Activated CD4-positive, CD25-positive, alpha-beta regulatory T cell (primary cell): ENCODE measurements around the gene B3GNT4.
"Not testable (repeated sequence)": the region's sequence is repeated elsewhere in the genome, so short reads cannot be mapped to it uniquely, and the experiment has no call there.

ENCODE experiments used
- DNase-seq, 4 experiments: peaks; one replicate each; lab custom pipeline; 2025; lab: John Stamatoyannopoulos, UW

B3GNT4 gene

DNA sequence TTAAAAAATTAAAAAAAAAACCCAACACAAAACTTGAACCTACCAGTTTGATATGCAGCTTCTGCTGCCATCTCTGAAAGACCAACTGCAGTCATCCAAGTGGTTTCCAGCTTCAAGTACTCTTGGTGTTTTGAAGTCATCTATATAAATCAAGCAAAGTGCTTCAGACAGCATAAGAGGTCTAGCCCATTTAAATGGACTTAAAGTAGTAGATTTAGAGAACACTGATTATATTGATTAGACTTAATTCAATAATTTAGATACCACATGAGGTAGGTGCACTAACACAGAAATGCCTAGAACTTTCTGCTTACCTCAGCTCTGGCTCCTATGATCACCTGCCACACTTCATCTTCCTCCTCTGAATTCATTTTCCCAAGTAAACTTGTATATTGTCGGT is 12.9 kb downstream of the B3GNT4 start:
- DNase-seq, result no peak

DNA sequence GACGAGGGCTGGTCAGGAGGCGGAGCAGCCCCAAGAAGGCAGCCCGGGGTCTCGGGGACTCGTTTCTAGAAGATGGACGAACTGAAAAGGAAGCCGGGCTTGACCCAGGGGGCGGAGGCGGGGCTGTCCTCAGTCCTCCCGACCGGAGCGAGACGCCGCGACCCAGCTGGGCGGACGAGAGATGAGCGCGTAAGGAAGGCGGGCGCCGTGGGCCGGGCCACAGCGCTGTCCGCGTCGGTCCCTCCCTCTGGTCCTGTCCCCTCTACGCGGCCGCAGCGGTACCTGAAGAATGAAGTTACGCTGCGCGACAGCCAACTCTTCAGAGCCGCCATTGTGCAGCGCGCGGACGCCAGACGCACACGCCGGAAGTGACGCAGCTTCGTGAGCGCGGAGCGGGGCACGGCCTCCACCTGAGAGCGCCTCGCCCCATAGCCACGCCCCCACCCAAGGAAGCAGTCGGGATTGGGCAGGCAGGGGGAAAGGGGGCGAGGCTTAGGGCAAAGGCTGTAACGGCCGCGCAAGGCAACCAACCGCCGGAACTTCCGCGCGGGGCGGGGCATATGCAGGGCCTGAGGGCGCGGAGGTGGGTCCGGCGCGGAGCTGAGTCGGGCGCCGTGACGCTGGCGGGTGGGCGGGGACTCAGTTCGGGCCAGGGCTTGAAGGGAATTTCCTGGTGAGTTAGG is 22.3 kb downstream of the B3GNT4 start, which contains the start of gene DIABLO:
Gene DIABLO (minus strand): TSS at position 370 of the 683 bp plus-strand sequence. CDS start 38 bp downstream, at position 332.
- DNase-seq, result peak; percentile 98 to 100 (median 100)

- DNase-seq, result no peak
Observed at GRCh38 chr12:122226366-122227125, 23.0 kb downstream of the B3GNT4 start.

DNA sequence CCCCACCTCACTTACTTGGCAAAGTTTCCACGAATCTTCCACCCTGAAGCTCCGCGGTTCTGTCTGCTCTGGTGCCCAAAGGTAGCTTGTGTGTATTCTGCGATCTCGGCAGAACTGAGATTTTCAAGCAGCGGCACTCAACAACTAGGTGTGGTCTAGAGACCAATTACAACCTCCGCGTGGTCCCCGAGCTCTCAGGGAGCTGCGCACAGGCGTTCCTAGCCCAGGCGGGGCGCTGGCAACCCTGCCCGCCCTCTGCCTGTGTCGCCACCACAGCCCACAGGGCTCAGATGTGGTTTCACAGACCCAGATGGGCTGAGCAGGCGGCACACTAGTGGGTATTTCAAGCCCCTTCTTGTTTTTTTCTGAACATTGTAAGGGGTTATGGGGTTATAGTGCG is 23.8 kb downstream of the B3GNT4 start:
- no peak for DNase-seq

- DNase-seq, result no peak
Observed at GRCh38 chr12:122228092-122228491, 24.6 kb downstream of the B3GNT4 start.

DNA sequence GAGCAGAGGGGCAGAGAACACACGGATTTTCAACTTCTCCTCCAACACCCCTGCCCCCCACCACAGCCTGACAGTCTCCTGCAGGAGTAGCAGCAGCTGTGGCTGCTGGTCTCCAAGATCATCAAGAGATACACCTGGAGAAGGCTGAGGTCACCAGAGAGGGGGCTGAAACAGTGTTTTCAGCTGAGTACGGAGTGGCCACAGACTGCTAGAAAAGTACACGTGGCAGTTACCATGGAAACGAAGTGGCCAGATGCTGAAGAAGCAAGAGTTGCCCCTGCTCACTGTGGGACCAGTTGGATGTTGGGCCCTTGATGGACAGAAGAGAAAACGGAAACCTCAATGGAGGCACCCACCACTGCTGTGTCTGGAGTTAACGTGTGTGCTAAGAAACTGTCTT is 27.3 kb downstream of the B3GNT4 start:
- DNase-seq, result no peak

DNA sequence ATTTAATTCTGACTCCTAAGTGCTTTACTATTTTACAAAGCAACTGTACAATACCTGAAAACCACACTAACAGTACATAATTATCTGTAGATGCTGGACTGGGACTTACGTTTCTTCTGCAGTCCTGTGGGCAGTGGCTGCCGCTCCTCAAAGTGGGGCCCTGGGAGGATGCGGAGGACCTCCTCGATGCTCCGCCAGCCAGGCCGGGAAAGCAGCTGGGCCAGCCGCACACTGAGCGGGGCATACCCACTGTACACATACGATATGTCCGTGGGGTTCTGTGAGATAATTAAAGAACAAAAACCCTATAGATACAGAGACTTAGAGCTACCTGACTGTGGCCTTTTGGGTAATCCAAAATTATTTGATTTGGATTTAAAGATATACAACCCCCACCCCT is 29.2 kb downstream of the B3GNT4 start:
- DNase-seq, result no peak

- no peak for DNase-seq
Observed at GRCh38 chr12:122235741-122236140, 32.2 kb downstream of the B3GNT4 start.

DNA sequence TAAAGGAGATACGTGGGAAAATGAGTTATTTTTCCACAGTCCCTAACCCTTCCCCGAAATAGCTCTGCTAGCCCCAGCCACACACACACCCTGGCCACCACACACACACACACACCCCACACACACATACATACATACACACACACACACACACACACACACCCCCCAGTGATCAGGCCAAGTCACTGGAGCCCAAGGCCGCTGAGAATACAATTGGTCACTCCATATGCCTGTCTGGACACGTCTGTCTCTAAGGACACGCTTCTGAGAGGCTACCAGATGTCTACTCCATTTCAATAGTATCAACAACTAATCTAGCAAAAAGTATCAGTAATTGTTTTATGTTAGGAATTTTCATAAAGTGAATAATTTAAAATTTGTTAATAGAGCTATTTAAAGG is 35.4 kb downstream of the B3GNT4 start:
- no peak for DNase-seq

DNA sequence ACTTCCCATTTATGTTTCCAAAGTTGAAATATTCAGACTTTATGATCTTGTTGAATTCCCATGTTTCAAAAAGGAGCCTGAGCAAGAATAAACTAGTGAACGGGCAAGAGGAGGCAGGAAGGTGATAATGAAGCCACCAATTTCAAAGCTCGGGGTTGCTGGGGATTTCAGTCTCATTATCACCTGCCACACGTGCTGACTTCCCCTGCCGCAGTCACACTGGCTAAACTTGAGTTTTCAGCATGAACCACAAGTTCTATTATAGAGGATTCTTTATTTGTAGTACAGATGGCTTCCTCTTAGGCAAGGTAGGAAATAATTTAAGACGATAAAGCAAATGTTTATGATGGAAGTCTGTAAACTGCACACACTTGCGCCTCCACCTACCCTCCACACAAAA is 40.5 kb downstream of the B3GNT4 start:
- no peak for DNase-seq

GRCh38 chr12:122244565-122245371 is 41.3 kb downstream of the B3GNT4 start:
- DNase-seq, result no peak

DNA sequence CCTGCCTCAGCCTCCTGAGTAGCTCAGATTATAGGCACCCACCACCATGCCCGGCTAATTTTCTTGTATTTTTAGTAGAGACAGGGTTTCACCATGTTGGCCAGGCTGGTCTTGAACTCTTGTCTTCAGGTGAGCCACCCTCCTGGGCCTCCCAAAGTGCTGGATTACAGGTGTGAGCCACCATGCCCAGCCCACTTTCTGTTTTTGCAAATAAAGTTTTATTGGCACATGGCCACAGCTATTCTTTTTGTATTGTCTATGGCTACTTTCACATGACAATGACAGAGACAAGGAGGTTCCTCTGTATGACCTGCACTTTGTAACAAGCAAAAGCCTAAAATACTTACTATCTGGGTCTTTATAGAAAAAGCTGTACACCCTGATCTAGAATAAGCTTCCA is 42.0 kb downstream of the B3GNT4 start:
- DNase-seq, result no peak

DNA sequence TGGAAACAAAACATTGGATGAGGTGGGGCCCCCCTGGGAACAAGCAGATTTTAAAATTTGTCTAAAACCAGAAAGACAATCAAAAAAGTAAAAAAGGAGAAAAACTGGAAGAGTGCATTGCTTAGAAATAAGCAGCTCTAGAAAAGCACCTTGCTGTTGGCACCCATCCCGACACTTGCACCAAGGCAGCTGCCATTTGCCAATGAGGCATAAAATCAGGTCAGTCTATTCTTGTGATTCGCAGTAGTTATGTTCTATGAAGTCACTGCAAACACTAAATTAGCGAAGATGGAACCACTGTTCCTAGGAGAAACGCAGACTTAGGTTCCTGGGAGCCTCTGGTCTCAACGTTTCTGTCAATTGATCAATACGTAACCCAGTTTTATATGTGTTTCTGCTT is 46.5 kb downstream of the B3GNT4 start:
- no peak for DNase-seq

- DNase-seq, result no peak
Observed at GRCh38 chr12:122250536-122250935, 47.0 kb downstream of the B3GNT4 start.

DNA sequence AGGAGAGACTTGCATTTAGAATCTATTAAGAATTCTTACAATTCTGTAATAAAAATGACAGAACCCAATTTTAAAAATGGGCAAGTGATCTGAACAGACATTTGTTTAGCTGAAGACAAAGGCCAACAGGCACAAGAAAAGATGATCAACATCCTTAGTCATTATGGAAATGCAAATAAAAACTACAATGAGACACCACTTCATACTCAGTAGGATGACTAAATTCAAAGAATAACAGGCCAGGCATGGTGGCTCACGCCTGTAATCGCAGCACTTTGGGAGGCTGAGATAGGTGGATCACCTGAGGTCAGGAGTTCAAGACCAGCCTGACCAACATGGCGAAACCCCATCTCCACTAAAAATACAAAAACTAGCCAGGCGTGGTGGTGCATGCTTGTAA is 55.0 kb downstream of the B3GNT4 start:
- DNase-seq, result not testable (repeated sequence)
